Measurements from ENCODE around the gene GPD1L. TPM values are rescaled to one million over a fixed set of nuclear protein-coding genes. Genes with fewer than 3 reads are reported as not detected.

Gene GPD1L
- total RNA-seq, 4 donors from 2014 or later: 24.0 to 42.8 (median 27.1) TPM

GRCh38 chr3:32200992-32201758, 94.8 kb downstream of the GPD1L start:
- no peak overlapping the region for H3K4me3 ChIP-seq (ENCODE audit: low read depth, poor library complexity, severe bottlenecking)
- TF ChIP-seq POLR2A (IDR thresholded peaks at IDR 0.05) (no peak), CTCF (IDR thresholded peaks at IDR 0.05) (no peak)
- DNase-seq (ENCODE audit: low spot score in 2 of 2): no peak
- intact Hi-C loops (cut with DNase I; ENCODE audit: low total_unique reads): no loop called here
- WGBS, 2 donors: 73 to 76% methylated on average over 10 of the region's 10 CpGs

GRCh38 chr3:32202496-32202895, 96.1 kb downstream of the GPD1L start:
- TF ChIP-seq CTCF (IDR thresholded peaks at IDR 0.05): no peak
- no peak for TF ChIP-seq POLR2A (IDR thresholded peaks at IDR 0.05)

GRCh38 chr3:32203854-32204253, 97.4 kb downstream of the GPD1L start:
- no peak for DNase-seq (ENCODE audit: low spot score in 2 of 2)
- TF ChIP-seq CTCF (IDR thresholded peaks at IDR 0.05) (no peak), POLR2A (IDR thresholded peaks at IDR 0.05) (no peak)
- intact Hi-C loops (cut with DNase I; ENCODE audit: low total_unique reads): no loop called here
- H3K4me3 ChIP-seq (ENCODE audit: low read depth, poor library complexity, severe bottlenecking): no peak overlapping the region

More at GRCh38 chr3:32202496-32202895, 96.1 kb downstream of the GPD1L start:
- no peak for DNase-seq (ENCODE audit: low spot score in 2 of 2)
- intact Hi-C loops (cut with DNase I; ENCODE audit: low total_unique reads): no loop called here
- 75 to 89% methylated on average over 1 of the region's 1 CpG for WGBS, 2 donors
- H3K4me3 ChIP-seq (ENCODE audit: low read depth, poor library complexity, severe bottlenecking): no peak overlapping the region

GRCh38 chr3:32208447-32208846, 102.0 kb downstream of the GPD1L start:
- 83 to 87% methylated on average over 4 of the region's 4 CpGs for WGBS, 2 donors
- TF ChIP-seq CTCF (IDR thresholded peaks at IDR 0.05) (no peak), POLR2A (IDR thresholded peaks at IDR 0.05) (no peak)
- DNase-seq (ENCODE audit: low spot score in 2 of 2): no peak
- H3K4me3 ChIP-seq (ENCODE audit: low read depth, poor library complexity, severe bottlenecking): no peak overlapping the region
- intact Hi-C loops (cut with DNase I; ENCODE audit: low total_unique reads): no loop called here

GRCh38 chr3:32215185-32215584, 108.8 kb downstream of the GPD1L start:
- 81 to 90% methylated on average over 2 of the region's 2 CpGs for WGBS, 2 donors
- intact Hi-C loops (cut with DNase I; ENCODE audit: low total_unique reads): no loop called here

More at GRCh38 chr3:32215185-32215584, 108.8 kb downstream of the GPD1L start:
- H3K4me3 ChIP-seq (ENCODE audit: low read depth, poor library complexity, severe bottlenecking): no peak overlapping the region
- no peak for TF ChIP-seq CTCF (IDR thresholded peaks at IDR 0.05)
- no peak for TF ChIP-seq POLR2A (IDR thresholded peaks at IDR 0.05)
- DNase-seq (ENCODE audit: low spot score in 2 of 2): no peak

All from lower leg skin (tissue), 4 donors.